ENCODE results near the gene MACIR.
A peak's percentile ranks its signal among the peaks of the same experiment; 100 is the strongest.
"Not testable (repeated sequence)": the region's sequence is repeated elsewhere in the genome, so short reads cannot be mapped to it uniquely, and the experiment has no call there.

Gene MACIR

GRCh38 chr5:103217101-103217500 is 41.5 kb upstream of the MACIR start:
- no peak for TF ChIP-seq CTCF (IDR thresholded peaks at IDR 0.05; ENCODE audit: low read depth, low read length, missing control alignments)
- no peak overlapping the region for H3K4me3 ChIP-seq (ENCODE audit: low read depth, low read length)
- in situ Hi-C loops (cut with HindIII; ENCODE audit: low sequenced_read_pairs) = no loop called here
- no peak for DNase-seq (ENCODE audit: low read depth)

GRCh38 chr5:103218164-103218563 is 40.4 kb upstream of the MACIR start:
- no peak for TF ChIP-seq CTCF (IDR thresholded peaks at IDR 0.05; ENCODE audit: low read depth, low read length, missing control alignments)
- DNase-seq (ENCODE audit: low read depth) = peak; percentile 49
- in situ Hi-C loops (cut with HindIII; ENCODE audit: low sequenced_read_pairs) = no loop called here
- H3K4me3 ChIP-seq (ENCODE audit: low read depth, low read length) = no peak overlapping the region

- H3K4me3 ChIP-seq (ENCODE audit: low read depth, low read length); in situ Hi-C loops (cut with HindIII; ENCODE audit: low sequenced_read_pairs); DNase-seq (ENCODE audit: low read depth): not testable (repeated sequence)
Measured at GRCh38 chr5:103219074-103219473, 39.5 kb upstream of the MACIR start.

GRCh38 chr5:103223031-103223955 is 35.3 kb upstream of the MACIR start:
- in situ Hi-C loops (cut with HindIII; ENCODE audit: low sequenced_read_pairs) = no loop called here
- TF ChIP-seq CTCF (IDR thresholded peaks at IDR 0.05; ENCODE audit: low read depth, low read length, missing control alignments) = no peak
- H3K4me3 ChIP-seq (ENCODE audit: low read depth, low read length) = no peak overlapping the region
- DNase-seq (ENCODE audit: low read depth) = no peak

GRCh38 chr5:103224118-103224893 is 34.3 kb upstream of the MACIR start:
- no peak overlapping the region for H3K4me3 ChIP-seq (ENCODE audit: low read depth, low read length)
- in situ Hi-C loops (cut with HindIII; ENCODE audit: low sequenced_read_pairs) = no loop called here

GRCh38 chr5:103224894-103225246 is 33.7 kb upstream of the MACIR start:
- no peak for DNase-seq (ENCODE audit: low read depth)
- no peak for TF ChIP-seq CTCF (IDR thresholded peaks at IDR 0.05; ENCODE audit: low read depth, low read length, missing control alignments)
- no peak overlapping the region for H3K4me3 ChIP-seq (ENCODE audit: low read depth, low read length)
- in situ Hi-C loops (cut with HindIII; ENCODE audit: low sequenced_read_pairs) = no loop called here

More at GRCh38 chr5:103224118-103224893, 34.3 kb upstream of the MACIR start:
- TF ChIP-seq CTCF (IDR thresholded peaks at IDR 0.05; ENCODE audit: low read depth, low read length, missing control alignments) = peak; percentile 73
- DNase-seq (ENCODE audit: low read depth) = peak; percentile 70

- TF ChIP-seq CTCF (IDR thresholded peaks at IDR 0.05; ENCODE audit: low read depth, low read length, missing control alignments) = no peak
- DNase-seq (ENCODE audit: low read depth) = no peak
- in situ Hi-C loops (cut with HindIII; ENCODE audit: low sequenced_read_pairs) = no loop called here
- no peak overlapping the region for H3K4me3 ChIP-seq (ENCODE audit: low read depth, low read length)
Measured at GRCh38 chr5:103228061-103228460, 30.5 kb upstream of the MACIR start.

All from astrocyte of the cerebellum (primary cell).